Tibial nerve (tissue), 3 donors: ENCODE results near the gene SOCS6.

Source experiments
- POLR2A ChIP-seq, 2 donors: fragments of 450-650 bp; IDR thresholded peaks; one replicate each; pipeline ENCODE4 v1.6.1; 2017; ENCODE audit warnings: antibody characterized with exemption in 2 of 2, mild to moderate bottlenecking in 2 of 2, moderate library complexity in 2 of 2
- TF ChIP-seq, protein P1 (sequence below), 5 experiments: fragments of 200-600 bp in 3 of 5; fragments of 450-650 bp in 2 of 5; sonication (generic) in 3 of 5; IDR thresholded peaks; one replicate each; pipeline ENCODE4 v1.5.1; 2016 to 2019; ENCODE audit warnings: antibody characterized with exemption in 5 of 5, mild to moderate bottlenecking in 3 of 5, moderate library complexity in 2 of 5

DNA sequence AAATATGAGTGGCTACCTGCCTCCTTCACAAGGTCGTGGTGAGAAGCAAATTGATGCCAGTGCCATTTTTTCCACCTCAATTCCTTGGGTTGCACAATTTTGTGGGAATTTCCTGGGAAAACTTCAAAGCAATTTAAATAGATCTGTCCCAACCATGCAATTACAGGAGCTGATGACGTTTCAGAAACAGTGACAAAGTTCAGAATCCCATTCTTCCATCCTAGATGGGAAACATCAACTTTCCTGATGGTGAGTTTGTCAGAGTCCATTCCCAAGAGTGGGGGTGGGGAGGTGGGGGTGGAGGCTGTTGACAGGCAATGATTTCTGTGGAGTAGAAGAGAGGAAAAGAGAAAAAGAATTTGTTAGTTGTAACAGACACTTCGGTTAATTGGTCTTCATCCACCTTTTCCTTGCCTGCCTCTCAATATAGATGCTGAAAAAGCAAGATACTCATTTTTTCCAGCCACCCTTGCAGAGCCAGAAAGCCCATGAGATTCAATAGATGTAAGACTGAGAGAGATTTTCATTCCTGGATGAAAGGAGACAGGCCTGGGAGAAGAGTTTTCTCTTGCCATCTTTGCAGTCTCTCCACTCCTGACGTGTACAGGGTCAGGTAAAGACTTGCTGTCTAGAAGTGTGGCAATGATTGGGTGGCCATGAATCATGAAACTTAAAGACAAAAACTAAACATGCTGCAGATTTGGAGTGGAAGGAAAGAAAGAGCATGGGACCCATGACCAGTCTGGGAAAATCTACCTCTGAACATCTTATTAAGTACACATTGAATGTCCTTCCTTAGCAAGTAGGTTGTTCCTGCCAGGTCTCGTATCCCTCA, 47.3 kb downstream of the SOCS6 start:
- TF ChIP-seq, protein P1, sequence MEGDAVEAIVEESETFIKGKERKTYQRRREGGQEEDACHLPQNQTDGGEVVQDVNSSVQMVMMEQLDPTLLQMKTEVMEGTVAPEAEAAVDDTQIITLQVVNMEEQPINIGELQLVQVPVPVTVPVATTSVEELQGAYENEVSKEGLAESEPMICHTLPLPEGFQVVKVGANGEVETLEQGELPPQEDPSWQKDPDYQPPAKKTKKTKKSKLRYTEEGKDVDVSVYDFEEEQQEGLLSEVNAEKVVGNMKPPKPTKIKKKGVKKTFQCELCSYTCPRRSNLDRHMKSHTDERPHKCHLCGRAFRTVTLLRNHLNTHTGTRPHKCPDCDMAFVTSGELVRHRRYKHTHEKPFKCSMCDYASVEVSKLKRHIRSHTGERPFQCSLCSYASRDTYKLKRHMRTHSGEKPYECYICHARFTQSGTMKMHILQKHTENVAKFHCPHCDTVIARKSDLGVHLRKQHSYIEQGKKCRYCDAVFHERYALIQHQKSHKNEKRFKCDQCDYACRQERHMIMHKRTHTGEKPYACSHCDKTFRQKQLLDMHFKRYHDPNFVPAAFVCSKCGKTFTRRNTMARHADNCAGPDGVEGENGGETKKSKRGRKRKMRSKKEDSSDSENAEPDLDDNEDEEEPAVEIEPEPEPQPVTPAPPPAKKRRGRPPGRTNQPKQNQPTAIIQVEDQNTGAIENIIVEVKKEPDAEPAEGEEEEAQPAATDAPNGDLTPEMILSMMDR (IDR thresholded peaks at IDR 0.05): no peak
- no peak for TF ChIP-seq POLR2A (IDR thresholded peaks at IDR 0.05)
